Lung (tissue), 12 donors: ENCODE results near the gene CRTC1. TPM values are rescaled to one million over a fixed set of nuclear protein-coding genes. Genes with fewer than 3 reads are reported as not detected.

Source experiments
- ATAC-seq: fragments of 200-7000 bp; cut with Tn5 transposase; one replicate; pipeline ENCODE4 v1.9.1; 2020; ENCODE audit warnings: moderate number of reproducible peaks; ENCODE audit not compliant: insufficient read depth, low FRiP score
- DNase-seq, 3 donors: peaks; one replicate each; pipeline ENCODE4 v3.0.0-alpha.2; 2013 to 2017
- H3K27ac ChIP-seq, 2 donors: one replicate each; pipeline ENCODE4 v1.5.1; 2013; ENCODE audit warnings: mild to moderate bottlenecking in 2 of 2, moderate library complexity in 2 of 2, control low read depth in 1 of 2, inconsistent platforms in 1 of 2, low read depth in 1 of 2, low read length in 1 of 2
- H3K27me3 ChIP-seq, 3 donors: one replicate each; pipeline ENCODE4 v1.5.1; 2013; ENCODE audit warnings: low read length in 2 of 3; ENCODE audit not compliant: control insufficient read depth in 3 of 3, insufficient read depth in 3 of 3
- H3K36me3 ChIP-seq, 4 donors: one replicate each; pipeline ENCODE4 v1.5.1; 2013; ENCODE audit warnings: low read length in 4 of 4, mild to moderate bottlenecking in 1 of 4, moderate library complexity in 1 of 4; ENCODE audit not compliant: control insufficient read depth in 4 of 4, insufficient read depth in 4 of 4
- H3K4me1 ChIP-seq, 5 donors: one replicate each; pipeline ENCODE4 v1.5.1; 2013; ENCODE audit warnings: low read length in 5 of 5, mild to moderate bottlenecking in 2 of 5, moderate library complexity in 1 of 5; ENCODE audit not compliant: control insufficient read depth in 5 of 5, insufficient read depth in 5 of 5
- H3K4me3 ChIP-seq: one replicate; pipeline ENCODE4 v1.5.1; 2013; ENCODE audit warnings: mild to moderate bottlenecking, control low read depth, moderate library complexity
- H3K9ac ChIP-seq, 2 donors: one replicate each; pipeline ENCODE4 v1.5.1; 2013; ENCODE audit warnings: low read length in 2 of 2, control low read depth in 1 of 2; ENCODE audit not compliant: insufficient read depth in 1 of 2
- H3K9me3 ChIP-seq, 4 donors: one replicate each; pipeline ENCODE4 v1.5.1; 2013; ENCODE audit warnings: low read length in 3 of 4, mild to moderate bottlenecking in 1 of 4, moderate library complexity in 1 of 4; ENCODE audit not compliant: control insufficient read depth in 4 of 4, insufficient read depth in 3 of 4
- CTCF ChIP-seq: IDR thresholded peaks from 2 replicates; pipeline ENCODE4 v1.5.1; 2012; ENCODE audit warnings: mild to moderate bottlenecking; ENCODE audit errors: control extremely low read depth, extremely low read depth
- WGBS, 2 donors: extraction: QIAGEN DNeasy Blood & Tissue Kit; methylation state at CpG; one replicate each; pipeline ENCODE4 v1.1.7; 2013; 5-methylcytosine and 5-hydroxymethylcytosine counted together
- polyA plus RNA-seq, 2 donors: library from polyadenylated mRNA; stranded (reverse); fragments of 200-250 nt; gene quantifications; one replicate each; pipeline ENCODE4 v1.2.1, GENCODE V29; 2013
- total RNA-seq, 2 donors: library from RNA; depleted of rRNA in 1 of 2; stranded (reverse); fragments of >200 nt in 1 of 2; gene quantifications; one replicate each; pipeline ENCODE4 v1.2.1, GENCODE V29; 2014 to 2021
- donor health status: control.
- donor health status: control.
- donor health status: Bipolar disorder and iron deficiency.
- donor health status: healthy.
- donor health status: DM: yes; HTN: yes; CAD: no.

CRTC1 gene
- total and polyA plus RNA-seq, 4 donors = 4.2 to 16.0 (median 7.3) TPM

DNA sequence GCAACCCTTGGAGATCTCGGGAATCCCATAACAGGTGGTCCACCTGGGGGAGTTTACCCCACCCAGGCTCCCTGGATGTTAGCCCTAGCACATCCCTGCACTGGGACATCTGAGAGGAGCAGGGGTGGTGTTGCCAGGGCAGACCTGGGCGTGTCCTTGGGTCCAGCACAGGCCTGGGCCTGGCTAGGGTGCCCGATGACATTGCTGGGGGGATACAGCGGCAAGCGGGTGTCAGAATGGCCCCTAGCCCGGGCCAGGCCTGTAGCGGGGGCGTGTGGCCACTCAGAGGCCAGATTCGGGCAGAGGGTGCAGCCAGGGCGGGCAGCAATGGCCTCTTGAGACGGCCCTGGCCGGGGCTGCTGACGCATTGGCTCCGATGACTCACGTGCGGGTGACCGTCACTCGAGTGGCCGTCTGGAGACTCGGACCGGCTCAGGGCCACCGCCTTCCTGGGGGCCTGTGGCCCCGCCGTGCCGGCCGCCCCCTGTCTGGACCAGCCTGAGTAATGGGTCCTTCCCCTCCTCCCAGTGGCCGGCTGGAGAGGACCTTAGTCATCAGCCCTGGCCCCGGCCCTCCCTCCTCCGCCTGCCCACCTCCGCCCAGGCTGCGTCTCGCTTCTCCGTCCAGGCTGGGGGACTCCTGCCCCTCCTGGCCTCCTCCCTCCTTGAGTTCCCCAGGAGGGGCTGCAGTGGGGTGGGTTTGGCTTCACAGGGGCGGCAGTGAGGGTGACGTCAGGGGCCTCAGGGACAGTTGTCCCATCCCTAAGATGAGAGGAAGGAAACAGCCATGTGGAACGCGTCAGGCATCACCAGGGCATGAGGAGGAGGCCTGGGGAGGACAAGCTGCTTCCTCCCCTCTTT is 23.2 kb upstream of the CRTC1 start:
- 79 to 87% methylated on average over 37 of the region's 37 CpGs for WGBS, 2 donors
- H3K4me3 ChIP-seq = no peak overlapping the region
- peak overlapping the region; percentile 43 to 62 for H3K27ac ChIP-seq
- peaks cover 0 to 9% (median 0%) of the 10 kb centered on the region in 4 donors for H3K36me3 ChIP-seq
- TF ChIP-seq CTCF = no peak
- no peak overlapping the region for H3K9ac ChIP-seq
- peak in 2 of 3 donors; percentile 48 to 50 for DNase-seq
- peaks cover 0 to 9% (median 0%) of the 10 kb centered on the region in 5 donors for H3K4me1 ChIP-seq
- no peaks in the 10 kb centered on the region for H3K9me3 ChIP-seq
- H3K27me3 ChIP-seq = no peaks in the 10 kb centered on the region
- peak; percentile 61 for ATAC-seq

DNA sequence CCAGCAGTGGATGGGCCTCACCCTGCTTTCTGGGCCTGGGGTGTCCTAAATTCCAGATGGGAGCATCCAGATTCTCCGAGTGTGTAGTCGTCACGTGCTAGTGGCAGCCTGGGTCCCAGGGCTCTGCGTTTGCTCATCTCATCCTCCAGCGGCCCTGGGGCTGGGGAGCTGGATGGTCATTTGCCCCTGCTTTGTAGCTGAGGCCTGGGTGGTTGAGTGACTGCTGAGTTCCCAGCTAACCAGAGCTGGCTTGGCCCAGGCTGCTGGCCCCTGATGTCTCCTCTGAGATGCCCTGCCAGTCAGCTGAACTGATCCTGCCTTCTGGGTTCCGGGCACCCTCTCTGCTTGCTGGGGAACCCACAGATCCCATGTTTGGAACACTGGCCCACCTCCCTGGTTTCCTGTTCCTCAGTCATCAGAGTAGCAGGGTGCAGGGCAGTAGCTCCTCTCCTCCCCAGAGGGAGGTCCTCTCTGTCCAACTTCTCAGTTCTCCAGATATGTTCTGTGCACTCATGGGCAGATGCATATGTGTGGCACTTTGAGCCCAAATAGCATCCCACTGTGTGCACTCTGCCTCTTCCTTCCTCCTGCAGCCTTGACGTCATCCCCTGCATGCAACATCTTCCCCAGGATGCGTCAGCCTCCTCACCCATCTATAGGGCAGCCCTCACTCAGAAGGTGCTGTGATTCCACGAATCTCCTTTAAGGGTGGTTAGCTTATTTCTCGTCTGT is 22.4 kb upstream of the CRTC1 start:
- Histone ChIP-seq H3K4me1 (peaks cover 0 to 6% (median 0%) of the 10 kb centered on the region in 5 donors), H3K4me3 (no peak overlapping the region), H3K36me3 (peaks cover 0 to 15% (median 0%) of the 10 kb centered on the region in 4 donors), H3K27ac (peak overlapping the region in 1 of 2 donors; percentile 37), H3K27me3 (no peaks in the 10 kb centered on the region), H3K9me3 (no peaks in the 10 kb centered on the region), H3K9ac (no peak overlapping the region)
- DNase-seq (no peak), ATAC-seq (no peak)
- no peak for TF ChIP-seq CTCF
- WGBS, 2 donors = 87 to 90% methylated on average over 10 of the region's 10 CpGs

DNA sequence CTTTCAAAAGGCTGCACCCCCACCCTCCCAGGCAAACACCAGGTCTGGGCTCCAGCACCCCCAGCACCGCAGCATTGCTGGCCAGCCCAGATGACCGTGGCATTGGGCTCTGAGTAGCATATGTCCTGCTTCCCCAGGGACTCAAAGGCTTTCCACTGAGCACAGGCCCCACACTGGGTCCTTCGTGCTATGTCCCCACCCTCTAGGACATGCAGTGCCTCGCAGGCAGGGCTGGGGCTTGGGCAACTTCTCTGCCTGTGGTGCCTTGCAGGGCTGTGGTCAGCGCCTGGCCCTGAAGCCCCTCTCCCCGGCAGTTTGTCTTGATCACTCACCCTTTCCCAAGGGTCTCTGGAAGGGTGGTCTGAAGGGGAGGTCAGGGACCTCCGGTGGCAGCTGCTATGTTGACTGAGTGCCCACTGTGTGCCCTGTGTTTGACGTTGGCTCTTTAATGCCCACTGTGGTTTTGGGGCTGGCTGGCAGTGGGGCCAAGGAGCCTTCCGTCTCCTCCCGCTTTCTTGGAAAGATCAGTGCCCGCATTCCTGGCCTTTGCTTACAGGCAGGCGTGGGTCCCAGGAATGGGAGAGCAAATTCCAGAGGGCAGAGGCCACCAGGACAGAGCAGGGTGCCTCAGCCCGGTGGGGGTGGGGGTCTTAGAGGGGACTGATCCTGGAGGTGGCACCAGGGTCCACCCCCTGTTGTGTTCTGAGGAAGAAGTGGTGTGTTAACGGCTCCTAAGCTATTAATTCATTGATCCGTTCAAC is 20.3 kb upstream of the CRTC1 start:
- TF ChIP-seq CTCF = no peak
- H3K9ac ChIP-seq = no peak overlapping the region
- no peak overlapping the region for H3K4me3 ChIP-seq
- H3K36me3 ChIP-seq = peaks cover 0 to 30% (median 0%) of the 10 kb centered on the region in 4 donors
- H3K27me3 ChIP-seq = no peaks in the 10 kb centered on the region
- no peak for ATAC-seq
- peaks cover 0 to 6% (median 0%) of the 10 kb centered on the region in 5 donors for H3K4me1 ChIP-seq
- H3K9me3 ChIP-seq = peaks cover 0 to 2% (median 0%) of the 10 kb centered on the region in 4 donors
- 78 to 80% methylated on average over 15 of the region's 15 CpGs for WGBS, 2 donors
- DNase-seq = no peak
- no peak overlapping the region for H3K27ac ChIP-seq
